Nephron progenitor cell (in vitro differentiated cells): Measurements from ENCODE around the gene ART4.

Experiments
- DNase-seq: peaks from one replicate; pipeline ENCODE4 v3.0.0; 2021
- H3K27ac Mint-ChIP-seq: 2 replicates; pipeline ENCODE4 v1.8.0; 2021; ENCODE audit warnings: mild to moderate bottlenecking, moderate library complexity, mixed read lengths
- H3K27me3 Mint-ChIP-seq: 2 replicates; pipeline ENCODE4 v1.8.0; 2021; ENCODE audit warnings: mild to moderate bottlenecking, low read depth, mixed read lengths; ENCODE audit not compliant: poor library complexity
- H3K36me3 Mint-ChIP-seq: 2 replicates; pipeline ENCODE4 v1.8.0; 2021; ENCODE audit warnings: low read depth, mixed read lengths
- H3K4me1 Mint-ChIP-seq: 2 replicates; pipeline ENCODE4 v1.8.0; 2021; ENCODE audit warnings: mixed read lengths
- H3K4me3 Mint-ChIP-seq: 2 replicates; pipeline ENCODE4 v1.8.0; 2021; ENCODE audit warnings: mild to moderate bottlenecking, moderate library complexity, mixed read lengths
- H3K9me3 Mint-ChIP-seq: 2 replicates; pipeline ENCODE4 v1.8.0; 2021; ENCODE audit warnings: mild to moderate bottlenecking, moderate library complexity, mixed read lengths
- TF ChIP-seq, protein P1 (sequence below): fragments of 200-600 bp; sonication (generic); IDR thresholded peaks from 2 replicates; pipeline ENCODE4 v1.5.0; 2021; ENCODE audit warnings: antibody characterized with exemption

The ART4 gene, protein sequence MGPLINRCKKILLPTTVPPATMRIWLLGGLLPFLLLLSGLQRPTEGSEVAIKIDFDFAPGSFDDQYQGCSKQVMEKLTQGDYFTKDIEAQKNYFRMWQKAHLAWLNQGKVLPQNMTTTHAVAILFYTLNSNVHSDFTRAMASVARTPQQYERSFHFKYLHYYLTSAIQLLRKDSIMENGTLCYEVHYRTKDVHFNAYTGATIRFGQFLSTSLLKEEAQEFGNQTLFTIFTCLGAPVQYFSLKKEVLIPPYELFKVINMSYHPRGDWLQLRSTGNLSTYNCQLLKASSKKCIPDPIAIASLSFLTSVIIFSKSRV

DNA sequence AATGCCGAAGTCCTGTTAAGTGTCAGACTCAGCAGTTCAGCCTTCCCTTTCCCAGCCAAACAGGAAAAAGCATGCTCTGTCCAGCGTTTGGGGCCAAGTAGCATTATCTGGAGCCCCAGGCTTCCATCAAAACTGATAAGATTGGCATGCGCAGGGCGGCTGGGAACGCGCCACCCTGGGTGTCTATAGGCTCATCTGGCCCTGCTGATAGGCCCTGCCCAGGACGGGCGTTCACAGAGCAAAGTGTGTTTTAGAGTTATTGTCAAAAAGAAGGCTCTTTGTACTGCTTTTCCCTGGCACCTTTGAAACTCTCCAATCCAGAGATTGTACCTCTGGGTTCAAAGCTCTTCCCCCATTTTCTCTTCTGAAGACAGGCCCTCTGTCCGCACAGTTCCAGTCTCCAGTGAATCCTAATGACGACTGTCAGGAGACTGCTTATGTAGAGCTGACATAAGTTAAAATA, at the start of gene ART4:
ART4 (minus strand) TSS at position 102 of the 463 bp plus-strand sequence. CDS start 413 bp downstream, outside the sequence.
- Mint-ChIP-seq H3K36me3 (no peaks in the 10 kb centered on the region), H3K27ac (no peak within 1 kb of the TSS), H3K4me1 (peaks cover 23% of the 10 kb centered on the region), H3K4me3 (no peak within 1 kb of the TSS), H3K27me3 (peaks cover 3% of the 10 kb centered on the region), H3K9me3 (peaks cover 9% of the 10 kb centered on the region)
- TF ChIP-seq, protein P1, sequence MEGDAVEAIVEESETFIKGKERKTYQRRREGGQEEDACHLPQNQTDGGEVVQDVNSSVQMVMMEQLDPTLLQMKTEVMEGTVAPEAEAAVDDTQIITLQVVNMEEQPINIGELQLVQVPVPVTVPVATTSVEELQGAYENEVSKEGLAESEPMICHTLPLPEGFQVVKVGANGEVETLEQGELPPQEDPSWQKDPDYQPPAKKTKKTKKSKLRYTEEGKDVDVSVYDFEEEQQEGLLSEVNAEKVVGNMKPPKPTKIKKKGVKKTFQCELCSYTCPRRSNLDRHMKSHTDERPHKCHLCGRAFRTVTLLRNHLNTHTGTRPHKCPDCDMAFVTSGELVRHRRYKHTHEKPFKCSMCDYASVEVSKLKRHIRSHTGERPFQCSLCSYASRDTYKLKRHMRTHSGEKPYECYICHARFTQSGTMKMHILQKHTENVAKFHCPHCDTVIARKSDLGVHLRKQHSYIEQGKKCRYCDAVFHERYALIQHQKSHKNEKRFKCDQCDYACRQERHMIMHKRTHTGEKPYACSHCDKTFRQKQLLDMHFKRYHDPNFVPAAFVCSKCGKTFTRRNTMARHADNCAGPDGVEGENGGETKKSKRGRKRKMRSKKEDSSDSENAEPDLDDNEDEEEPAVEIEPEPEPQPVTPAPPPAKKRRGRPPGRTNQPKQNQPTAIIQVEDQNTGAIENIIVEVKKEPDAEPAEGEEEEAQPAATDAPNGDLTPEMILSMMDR = no peak
- DNase-seq = no peak

DNA sequence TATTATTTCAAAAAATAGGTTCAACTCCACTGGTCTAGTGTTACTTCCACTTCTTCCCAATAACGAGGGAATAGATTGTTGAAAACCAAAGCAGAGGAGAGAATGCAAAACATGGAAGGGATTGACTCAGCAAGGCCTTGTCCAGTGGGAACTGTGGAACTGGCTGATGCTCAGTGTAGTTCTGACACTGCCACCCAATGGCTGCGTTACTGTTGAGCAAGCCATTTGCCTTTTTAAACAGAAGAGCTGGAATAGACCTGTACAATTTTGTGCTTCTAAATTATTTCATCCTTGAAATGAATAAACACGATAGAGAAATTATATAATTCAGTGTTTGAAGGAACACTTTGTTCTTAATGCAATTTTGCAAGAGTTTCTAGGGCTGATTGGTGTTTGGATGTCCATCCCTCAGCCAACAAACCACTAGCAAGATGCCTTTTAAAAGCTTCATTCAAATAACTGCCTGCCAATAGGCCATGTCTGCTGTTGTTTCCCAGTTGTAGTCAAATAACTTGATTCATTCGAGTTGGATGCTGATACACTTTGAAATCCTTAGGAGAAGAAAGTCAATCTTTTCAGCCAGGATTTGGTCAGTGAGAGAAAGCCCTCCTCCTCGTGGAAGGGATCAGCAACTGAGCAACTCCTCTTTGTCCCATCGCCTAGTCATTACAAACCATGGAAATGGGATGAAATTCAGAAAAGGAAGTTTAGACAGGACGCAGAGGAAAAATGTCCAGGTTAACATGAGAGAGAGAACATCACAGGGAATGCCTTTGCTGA, 49.6 kb upstream of the ART4 start:
- Mint-ChIP-seq H3K36me3 (no peaks in the 10 kb centered on the region), H3K27ac (no peak overlapping the region), H3K9me3 (no peaks in the 10 kb centered on the region), H3K27me3 (peaks cover 3% of the 10 kb centered on the region), H3K4me3 (no peak overlapping the region), H3K4me1 (peaks cover 27% of the 10 kb centered on the region)
- DNase-seq = no peak
- TF ChIP-seq, protein P1 = no peak

DNA sequence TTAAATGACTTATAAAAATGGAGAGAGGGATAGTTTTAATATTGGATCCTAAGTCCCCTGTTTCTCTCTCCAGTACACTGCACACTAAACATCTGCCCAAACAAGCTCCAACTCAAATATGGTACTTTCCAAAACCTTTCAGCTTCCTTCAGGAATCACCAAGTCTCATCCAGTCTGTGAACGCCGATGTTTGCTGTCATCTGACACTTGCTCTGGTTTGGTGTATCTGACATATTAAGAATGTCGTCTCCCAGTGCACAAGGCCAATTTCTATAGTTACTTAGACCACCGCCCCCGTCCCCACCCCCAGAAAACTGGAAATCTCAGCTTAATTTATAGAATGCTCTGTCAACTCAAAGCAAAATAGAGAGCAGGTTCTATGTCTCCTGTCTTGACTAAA, 47.4 kb upstream of the ART4 start:
- TF ChIP-seq, protein P1 = no peak
- H3K4me1 Mint-ChIP-seq = peaks cover 22% of the 10 kb centered on the region
- H3K4me3 Mint-ChIP-seq = no peak overlapping the region
- H3K27me3 Mint-ChIP-seq = peaks cover 3% of the 10 kb centered on the region
- no peaks in the 10 kb centered on the region for H3K9me3 Mint-ChIP-seq
- no peak overlapping the region for H3K27ac Mint-ChIP-seq
- no peaks in the 10 kb centered on the region for H3K36me3 Mint-ChIP-seq
- DNase-seq = no peak

DNA sequence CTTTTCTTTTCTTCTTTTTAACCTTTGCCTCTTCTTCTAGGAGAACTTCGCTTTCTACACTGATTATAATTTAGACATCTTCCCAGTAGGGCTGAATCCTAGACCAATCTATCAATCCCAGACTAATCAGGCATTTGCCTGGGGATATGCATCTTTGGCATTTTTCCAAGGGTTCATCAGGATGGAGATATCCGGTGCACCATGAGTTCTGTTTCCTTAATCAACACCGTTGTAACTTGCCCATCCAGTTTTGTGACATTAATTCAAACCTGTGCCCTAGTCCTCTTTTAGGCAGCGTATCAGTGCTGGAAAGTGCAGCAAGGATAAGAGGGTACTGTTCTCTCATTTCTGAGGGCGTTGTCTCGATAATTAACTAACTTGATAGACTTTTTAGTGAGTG, 42.9 kb upstream of the ART4 start:
- no peak overlapping the region for H3K27ac Mint-ChIP-seq
- TF ChIP-seq, protein P1 = no peak
- H3K4me1 Mint-ChIP-seq = peaks cover 18% of the 10 kb centered on the region
- DNase-seq = no peak
- H3K36me3 Mint-ChIP-seq = no peaks in the 10 kb centered on the region
- H3K4me3 Mint-ChIP-seq = no peak overlapping the region
- peaks cover 3% of the 10 kb centered on the region for H3K27me3 Mint-ChIP-seq
- H3K9me3 Mint-ChIP-seq = no peaks in the 10 kb centered on the region

DNA sequence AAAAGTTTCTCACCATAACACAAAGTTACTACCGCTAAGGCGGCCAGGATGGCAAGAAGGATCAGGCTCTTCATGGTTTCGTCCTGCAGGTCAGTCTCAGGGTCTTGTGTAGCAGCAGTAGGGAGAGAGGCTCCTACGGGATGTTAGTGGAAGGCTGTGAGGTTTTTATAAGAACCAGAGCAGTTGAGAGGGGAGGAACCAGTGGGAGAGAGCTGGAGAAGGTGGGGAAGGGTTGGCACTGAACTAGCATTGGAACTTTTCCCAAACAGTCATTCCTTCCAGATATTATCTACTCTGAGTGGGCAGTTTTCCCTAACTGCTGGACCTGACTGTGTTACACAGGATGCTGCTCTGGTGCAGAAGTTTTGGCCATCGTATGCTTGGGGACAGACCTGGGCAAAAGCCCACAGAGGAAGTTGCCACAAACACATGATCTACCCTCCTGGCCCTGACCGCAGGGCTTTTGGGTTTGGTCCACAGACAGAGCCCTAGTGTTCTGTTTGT, 42.4 kb upstream of the ART4 start, which contains the start of gene MGP:
MGP (minus strand) TSS at position 137 of the 504 bp plus-strand sequence; CDS start at position 74, 63 bp downstream.
- TF ChIP-seq, protein P1 = no peak
- no peak within 1 kb of the TSS for H3K27ac Mint-ChIP-seq
- no peaks in the 10 kb centered on the region for H3K36me3 Mint-ChIP-seq
- H3K27me3 Mint-ChIP-seq = peaks cover 3% of the 10 kb centered on the region
- H3K9me3 Mint-ChIP-seq = no peaks in the 10 kb centered on the region
- H3K4me3 Mint-ChIP-seq = no peak within 1 kb of the TSS
- no peak for DNase-seq
- peaks cover 13% of the 10 kb centered on the region for H3K4me1 Mint-ChIP-seq
